H1 (cell line): ENCODE results near the gene PHF13. TPM values are rescaled to one million over a fixed set of nuclear protein-coding genes. Genes with fewer than 3 reads are reported as not detected.

Experiments used
- ATF2 ChIP-seq: IDR thresholded peaks from 2 replicates; pipeline ENCODE4 v1.6.1; 2012; ENCODE audit warnings: low read length, inconsistent platforms
- BRCA1 ChIP-seq: IDR thresholded peaks from 2 replicates; pipeline ENCODE4 v1.6.1; 2012; ENCODE audit warnings: low read depth, low read length, improper control_type of control experiment
- CHD2 ChIP-seq: IDR thresholded peaks from 2 replicates; pipeline ENCODE4 v1.6.1; 2012; ENCODE audit warnings: low read length, improper control_type of control experiment
- CHD7 ChIP-seq: fragments of 300-600 bp; sonication (generic); IDR thresholded peaks from 2 replicates; pipeline ENCODE4 v1.7.1; 2012; ENCODE audit warnings: low read length, moderate library complexity, mild to moderate bottlenecking, inconsistent platforms; ENCODE audit not compliant: insufficient replicate concordance
- E2F6 ChIP-seq: IDR thresholded peaks from 2 replicates; pipeline ENCODE4 v1.6.1; 2012; ENCODE audit warnings: inconsistent platforms
- NRF1 ChIP-seq: IDR thresholded peaks from 2 replicates; pipeline ENCODE4 v1.6.1; 2011; ENCODE audit warnings: mild to moderate bottlenecking, low read depth, low read length, improper control_type of control experiment
- PHF8 ChIP-seq: fragments of 200-600 bp; sonication (generic); conservative IDR thresholded peaks from 2 replicates; pipeline ENCODE4 v1.7.1; 2012; ENCODE audit warnings: low read depth, mild to moderate bottlenecking, inconsistent platforms, low read length, moderate library complexity
- SIN3A ChIP-seq, 2 experiments: IDR thresholded peaks in 1 of 2; conservative IDR thresholded peaks in 1 of 2; 2 replicates each; pipeline ENCODE4 v1.6.1; 2011 to 2012; ENCODE audit warnings: low read length in 2 of 2, improper control_type of control experiment in 1 of 2, low read depth in 1 of 2, mild to moderate bottlenecking in 1 of 2
- TEAD4 ChIP-seq: IDR thresholded peaks from 2 replicates; pipeline ENCODE4 v1.6.1; 2012; ENCODE audit warnings: low read depth, low read length, inconsistent platforms, mixed read lengths
- polyA plus RNA-seq, 7 experiments: library from polyadenylated mRNA; depleted of rRNA in 3 of 7; stranded (reverse) in 5 of 7; unstranded in 2 of 7; fragments of >200 nt in 5 of 7; fragments of 200-250 nt in 2 of 7; gene quantifications; 1 replicate in 5 of 7; 2 replicates in 1 of 7; 4 replicates in 1 of 7; pipeline versions ENCODE4 v1.2.1 to v1.2.3, GENCODE V29; 2011 to 2013; ENCODE audit warnings: missing spikeins in 2 of 7, mixed read lengths in 2 of 7
- total RNA-seq: library from RNA; stranded (reverse); fragmentation: NEBNext Ultra II Directional; extraction: Animal tissue kit (Norgen Biotek cat#: 25700); gene quantifications from 2 replicates; pipeline ENCODE4 v1.2.1, GENCODE V29; 2021

The PHF13 gene
- total and polyA plus RNA-seq, 2 of the 8 experiments (the other 6 are each of a cell fraction or from before 2014, with no cell fraction given), result 11.7 to 39.6 TPM

GRCh38 chr1:6651909-6652308, 38.4 kb downstream of the PHF13 start (continued):
- TF ChIP-seq CHD7 (no peak), E2F6 (no peak), ATF2 (no peak), NRF1 (no peak), SIN3A (conservative IDR thresholded peaks at IDR 0.05 in 1 of 2, IDR thresholded peaks at IDR 0.05 in 1 of 2; ENCODE audit: low read depth in 1 of 2, low read length in 2 of 2) (no peak), PHF8 (no peak), TEAD4 (no peak), BRCA1 (no peak), CHD2 (no peak)
